NCI-H526 treated with DMSO at 0.1 percent for 48 hours (cell line): ENCODE measurements around the gene COG7.
"Not testable (repeated sequence)": the region's sequence is repeated elsewhere in the genome, so short reads cannot be mapped to it uniquely, and the experiment has no call there.

Experiments used
- DNase-seq: peaks from one replicate; lab custom pipeline; 2025; lab: John Stamatoyannopoulos, UW

The COG7 gene

DNA sequence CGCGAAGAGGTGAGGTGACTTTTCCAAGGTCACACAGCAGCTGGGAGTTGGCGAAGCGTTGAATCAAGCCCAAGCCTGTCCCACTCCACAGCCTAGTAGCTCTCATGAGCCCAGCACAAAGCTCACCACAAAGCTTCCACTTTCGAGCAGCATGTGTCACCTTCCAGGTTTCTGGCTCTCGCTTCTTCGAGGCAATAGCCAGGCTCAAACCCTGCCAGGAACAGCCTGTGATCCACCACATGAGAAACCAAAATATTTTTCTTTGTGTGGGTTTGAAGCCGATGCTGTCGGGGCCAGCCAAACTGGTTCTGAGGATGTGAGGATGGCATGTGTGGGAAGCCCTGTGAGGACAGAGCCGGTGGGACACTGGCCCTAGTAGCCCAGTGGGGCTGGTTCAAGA is 68.1 kb downstream of the COG7 start:
- no peak for DNase-seq

DNA sequence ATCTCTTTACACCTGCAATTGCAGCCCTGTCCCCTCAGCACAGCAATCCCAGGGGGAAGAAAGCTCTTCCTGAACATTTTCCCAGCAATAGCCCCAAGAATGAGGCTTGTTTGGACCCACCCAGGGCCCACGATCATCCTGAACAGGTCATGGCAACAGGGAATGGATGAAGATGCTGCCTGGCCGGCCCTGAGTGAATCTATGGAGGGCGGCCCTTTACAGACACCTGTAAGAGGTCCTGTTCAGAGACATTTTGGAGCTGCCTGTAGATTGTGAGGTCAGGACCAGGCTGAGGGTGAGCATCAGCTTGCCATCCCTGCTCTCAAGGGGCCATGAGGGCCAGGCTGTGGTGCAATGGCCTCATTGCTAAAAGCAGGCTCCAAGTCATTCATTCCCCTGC is 69.1 kb downstream of the COG7 start:
- DNase-seq = no peak

DNA sequence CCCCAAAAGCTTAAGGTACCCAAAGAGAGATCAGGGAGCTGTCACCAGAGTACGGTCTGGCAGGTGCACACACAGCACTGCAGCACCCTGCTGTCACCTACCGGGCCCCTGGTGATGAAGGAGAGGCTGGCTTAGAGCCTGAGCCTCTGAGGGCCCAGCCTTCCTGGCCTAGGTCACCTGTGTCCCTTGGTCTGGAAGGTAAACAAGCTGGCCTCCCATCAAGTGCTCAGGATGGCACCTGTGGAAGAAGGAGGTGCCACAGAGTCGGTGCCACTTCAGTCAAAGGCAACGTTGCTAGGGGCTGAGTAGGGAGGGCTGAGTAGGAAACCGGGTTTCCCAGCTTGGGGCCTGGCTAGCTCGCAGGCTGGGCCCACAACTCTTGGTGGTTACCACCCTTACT is 70.7 kb downstream of the COG7 start:
- DNase-seq = no peak

DNA sequence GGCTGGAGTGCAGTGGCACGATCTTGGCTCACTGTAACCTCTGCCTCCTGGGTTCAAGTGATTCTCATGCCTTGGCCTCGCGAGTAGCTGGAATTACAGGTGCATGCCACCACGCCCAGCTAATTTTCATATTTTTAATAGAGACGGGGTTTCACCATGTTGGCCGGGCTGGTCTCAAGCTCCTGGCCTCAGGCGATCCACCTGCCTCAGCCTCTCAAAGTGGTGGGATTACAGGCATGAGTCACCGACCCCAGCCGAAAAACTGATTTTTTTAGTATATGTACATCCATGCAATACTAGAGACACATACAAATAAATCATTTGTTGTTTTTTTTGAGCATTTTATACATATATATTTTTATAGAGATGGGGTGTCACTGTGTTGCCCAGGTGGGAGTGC is 71.3 kb downstream of the COG7 start:
- not testable (repeated sequence) for DNase-seq

DNA sequence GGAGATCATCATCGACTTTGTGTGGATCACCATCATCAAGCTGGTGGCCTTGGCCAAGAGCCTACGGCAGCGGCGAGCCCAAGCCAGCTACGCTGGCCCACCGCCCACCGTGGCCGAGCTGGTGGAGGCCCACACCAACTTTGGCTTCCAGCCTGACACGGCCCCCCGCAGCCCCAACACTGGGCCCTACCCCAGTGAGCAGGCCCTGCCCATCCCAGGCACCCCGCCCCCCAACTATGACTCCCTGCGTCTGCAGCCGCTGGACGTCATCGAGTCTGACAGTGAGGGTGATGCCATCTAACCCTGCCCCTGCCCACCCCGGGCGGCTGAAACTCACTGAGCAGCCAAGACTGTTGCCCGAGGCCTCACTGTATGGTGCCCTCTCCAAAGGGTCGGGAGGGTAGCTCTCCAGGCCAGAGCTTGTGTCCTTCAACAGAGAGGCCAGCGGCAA is 72.5 kb downstream of the COG7 start:
- no peak for DNase-seq

DNA sequence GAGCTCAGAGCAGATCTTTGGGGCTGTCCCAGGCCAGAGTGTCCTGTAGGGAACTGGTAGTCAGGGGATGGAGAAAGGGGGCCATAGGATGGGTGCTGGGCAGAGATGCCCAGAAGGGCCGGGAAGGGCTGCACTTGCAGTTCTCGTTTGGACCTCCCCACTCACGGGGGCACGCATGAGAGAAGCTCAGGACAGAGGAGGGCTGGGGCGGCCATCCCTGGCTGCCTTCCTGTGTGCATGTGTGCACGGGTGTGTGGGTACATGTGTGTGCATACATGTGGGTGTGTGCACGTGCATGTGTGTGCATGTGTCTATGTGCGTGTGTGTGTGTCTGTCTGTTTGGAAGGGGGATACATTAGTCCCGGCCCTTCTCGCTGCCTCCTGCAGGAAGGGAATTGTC is 73.3 kb downstream of the COG7 start:
- DNase-seq = no peak

DNA sequence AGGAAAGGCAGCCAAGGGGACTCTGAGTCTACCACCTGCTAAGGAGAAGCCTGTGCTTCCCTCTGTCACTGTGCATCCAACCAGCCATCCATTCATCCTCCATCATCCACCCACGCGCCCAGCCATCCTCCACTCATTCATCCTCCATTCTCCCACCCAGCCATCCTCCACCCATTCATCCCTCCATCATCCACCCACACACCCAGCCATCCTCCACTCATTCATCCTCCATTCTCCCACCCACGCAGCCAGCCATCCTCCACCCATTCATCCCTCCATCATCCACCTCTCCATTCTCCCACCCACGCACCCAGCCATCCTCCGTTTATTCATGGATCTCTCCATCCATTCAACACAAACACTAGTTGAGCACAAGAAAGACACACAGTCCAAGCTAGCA is 74.1 kb downstream of the COG7 start:
- no peak for DNase-seq

DNA sequence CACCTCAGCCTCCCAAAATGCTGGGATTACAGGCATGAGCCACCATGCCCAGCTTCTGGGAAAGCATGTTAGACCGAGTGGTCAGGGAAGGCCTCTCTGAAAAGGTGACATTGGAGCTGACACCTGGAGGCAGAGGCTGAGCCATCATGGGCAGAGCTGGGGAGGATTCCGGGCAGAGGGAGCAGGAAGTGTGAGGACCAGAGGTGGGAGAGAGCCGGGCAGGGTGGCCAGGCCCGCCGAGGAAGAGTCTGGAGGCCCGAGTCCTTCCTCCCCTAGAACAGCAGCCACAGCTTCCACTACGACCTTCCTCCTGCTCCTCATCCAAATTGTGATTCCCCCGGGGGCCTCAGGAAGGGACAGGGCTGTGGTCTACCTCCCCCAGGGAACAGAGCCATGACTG is 74.7 kb downstream of the COG7 start:
- DNase-seq = no peak

DNA sequence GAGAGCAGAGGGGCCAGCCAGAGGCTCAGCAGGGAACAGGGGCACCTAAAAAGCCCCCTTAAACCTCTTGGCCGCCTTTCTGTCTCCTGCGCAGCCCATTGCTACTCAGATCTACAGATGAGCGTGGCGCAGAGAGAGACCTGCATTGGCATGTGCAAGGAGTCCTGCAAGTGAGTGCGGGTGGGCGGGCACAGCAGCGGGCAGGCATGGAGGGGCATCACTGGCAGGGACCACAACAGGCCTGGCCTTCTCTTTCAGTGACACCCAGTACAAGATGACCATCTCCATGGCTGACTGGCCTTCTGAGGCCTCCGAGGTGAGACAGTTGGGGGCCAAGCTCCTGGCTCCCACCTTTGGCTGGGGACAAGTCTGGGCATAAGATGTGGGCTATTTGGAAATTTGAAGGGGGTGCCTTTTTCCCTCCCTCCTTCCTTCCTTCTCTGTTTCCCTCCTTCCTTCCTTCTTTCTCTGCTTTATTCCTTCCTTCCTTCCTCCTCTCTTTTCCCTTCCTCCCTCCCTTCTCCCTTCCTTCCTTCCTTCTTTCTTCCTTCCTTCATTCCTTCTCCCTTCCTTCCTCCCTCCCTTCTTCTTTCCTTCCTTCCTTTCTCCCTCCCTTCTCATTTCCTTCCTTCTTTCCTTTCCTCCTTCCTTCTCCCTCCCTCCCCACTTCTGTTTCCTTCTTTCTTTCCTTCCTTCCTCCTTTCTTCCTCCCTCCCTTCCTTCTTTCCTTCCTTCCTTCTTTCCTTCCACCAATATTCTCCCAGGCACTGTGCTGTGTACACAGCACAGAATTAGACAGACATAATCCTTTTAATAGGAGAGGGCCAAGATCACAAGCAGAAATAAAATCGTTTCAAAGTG is 75.7 kb downstream of the COG7 start:
- DNase-seq = no peak

DNA sequence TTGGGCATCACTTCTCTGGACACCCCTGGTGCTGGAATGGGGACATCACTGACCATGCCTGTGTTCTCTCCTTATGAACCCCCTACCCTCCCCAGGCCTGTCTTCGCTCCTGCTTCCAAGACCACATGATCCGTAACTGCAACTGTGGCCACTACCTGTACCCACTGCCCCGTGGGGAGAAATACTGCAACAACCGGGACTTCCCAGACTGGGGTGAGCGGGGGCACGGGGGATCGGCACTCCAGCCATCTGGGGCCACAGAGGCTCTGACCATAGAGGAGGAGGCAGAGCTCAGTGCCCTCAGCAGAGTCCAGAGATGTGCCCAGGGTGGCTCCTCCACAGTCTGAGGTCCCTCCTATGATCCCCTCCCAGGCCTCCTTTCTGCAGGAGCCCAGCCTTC is 77.3 kb downstream of the COG7 start:
- no peak for DNase-seq

DNA sequence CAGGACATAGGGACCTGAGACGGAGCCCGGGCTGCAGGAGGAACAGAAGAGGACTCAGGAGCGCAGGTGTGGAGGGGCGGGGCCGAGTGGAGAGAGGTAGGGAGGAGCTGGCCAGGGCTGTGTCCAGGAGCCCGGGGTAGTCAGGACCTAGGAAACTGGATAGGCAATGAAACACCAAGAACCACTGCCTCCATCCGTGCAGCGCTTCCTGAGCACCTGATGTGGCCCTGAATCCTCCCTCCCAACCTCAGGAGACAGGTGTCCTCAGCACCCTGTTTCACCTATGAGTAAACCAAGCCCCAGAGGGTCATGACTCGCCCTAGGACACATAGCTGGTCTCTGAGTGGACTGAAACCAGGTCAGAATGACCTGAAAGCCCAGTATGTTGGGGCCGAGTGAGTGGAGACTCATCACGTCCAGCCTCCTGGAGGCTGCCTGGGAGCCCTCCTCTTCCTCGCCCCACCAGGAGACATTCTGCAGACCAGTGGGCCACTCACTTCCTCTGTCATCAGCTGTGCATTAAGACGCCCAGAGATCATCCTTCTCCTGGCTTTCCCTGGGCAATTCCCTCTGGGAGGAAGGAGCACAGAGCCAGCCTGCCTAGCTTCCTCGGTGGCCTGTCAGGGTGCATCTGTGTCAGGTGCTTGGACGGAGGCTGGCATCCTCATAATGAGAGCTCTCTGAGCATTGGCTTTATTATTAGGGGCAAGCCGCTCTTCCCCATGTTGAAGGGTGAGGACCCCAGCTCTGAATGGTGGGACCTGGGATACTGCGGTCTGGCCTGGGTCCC is 78.1 kb downstream of the COG7 start:
- no peak for DNase-seq

DNA sequence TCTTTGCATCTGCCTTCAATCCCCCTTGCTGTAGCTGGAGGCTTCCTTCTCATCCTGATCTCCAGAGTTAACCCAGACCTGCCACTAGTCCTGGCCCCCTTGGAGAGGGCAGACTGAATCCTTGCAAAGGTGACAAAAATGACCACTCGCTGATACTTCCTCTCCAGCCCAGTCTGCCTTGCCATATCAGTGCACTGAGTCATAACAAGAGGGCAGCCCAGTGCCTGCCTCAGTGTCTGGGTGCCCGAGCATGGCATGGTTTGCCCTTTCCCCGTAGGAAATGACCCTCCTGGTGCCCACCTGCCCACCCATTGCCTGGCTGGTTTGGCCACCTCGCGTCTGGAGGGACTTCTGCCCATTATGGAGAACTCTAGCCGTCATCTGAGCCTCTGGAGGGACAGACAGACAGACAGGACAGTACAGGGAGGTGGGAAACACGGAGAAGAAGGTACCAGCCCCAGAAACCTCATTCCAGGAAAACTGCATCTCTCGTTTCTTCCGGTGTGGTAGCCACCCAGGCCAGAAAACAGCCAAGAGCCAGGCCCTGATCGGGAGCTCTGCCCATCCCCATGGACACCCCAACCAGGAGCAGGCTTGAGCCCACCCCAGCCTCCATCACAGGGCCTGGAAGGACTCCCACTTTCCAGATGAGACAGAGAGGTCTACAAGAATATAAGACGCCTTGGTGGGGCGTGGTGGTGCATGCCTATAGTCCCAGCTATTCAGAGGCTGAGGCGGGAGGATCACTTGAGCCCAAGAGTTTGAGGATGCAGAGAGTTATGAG is 79.4 kb downstream of the COG7 start:
- DNase-seq = no peak

DNA sequence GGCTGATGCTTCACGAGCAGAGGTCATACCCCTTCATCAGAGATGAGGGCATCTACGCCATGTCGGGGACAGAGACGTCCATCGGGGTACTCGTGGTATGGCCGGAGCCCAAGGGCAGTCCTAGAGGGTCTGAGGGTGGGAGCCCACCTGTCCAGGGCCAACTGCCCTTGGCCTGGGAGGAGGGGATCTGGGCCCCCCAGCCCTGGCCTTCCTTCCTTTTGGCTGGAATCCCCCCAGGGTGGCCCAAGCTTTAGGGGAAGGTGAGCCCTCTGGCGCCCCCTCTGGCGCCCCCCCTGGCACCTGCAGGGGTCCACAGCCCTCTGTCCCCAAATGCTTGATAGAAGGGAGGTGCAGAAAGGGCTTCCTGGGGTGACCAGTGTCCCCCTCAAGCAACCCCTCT is 81.6 kb downstream of the COG7 start:
- no peak for DNase-seq

DNA sequence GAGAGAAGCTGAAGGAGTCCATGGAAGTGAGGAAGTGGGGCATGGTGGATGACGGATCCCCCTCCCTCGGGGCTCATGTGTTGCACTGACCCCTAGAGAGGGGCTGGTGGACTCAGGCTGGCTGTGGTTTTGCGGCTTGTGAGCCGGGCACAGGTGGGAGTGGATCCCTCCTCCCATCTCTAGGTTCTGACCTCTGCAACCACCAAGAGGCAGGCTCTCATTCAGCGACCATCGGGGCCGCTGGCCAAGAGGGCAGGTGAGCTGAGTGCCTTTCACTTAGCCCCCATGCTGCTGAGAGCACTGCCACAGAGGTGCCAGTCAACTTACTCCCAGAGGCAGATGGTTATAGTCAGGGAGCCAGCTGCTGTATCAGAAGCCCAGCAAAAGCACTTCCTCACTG is 83.6 kb downstream of the COG7 start:
- DNase-seq = no peak

DNA sequence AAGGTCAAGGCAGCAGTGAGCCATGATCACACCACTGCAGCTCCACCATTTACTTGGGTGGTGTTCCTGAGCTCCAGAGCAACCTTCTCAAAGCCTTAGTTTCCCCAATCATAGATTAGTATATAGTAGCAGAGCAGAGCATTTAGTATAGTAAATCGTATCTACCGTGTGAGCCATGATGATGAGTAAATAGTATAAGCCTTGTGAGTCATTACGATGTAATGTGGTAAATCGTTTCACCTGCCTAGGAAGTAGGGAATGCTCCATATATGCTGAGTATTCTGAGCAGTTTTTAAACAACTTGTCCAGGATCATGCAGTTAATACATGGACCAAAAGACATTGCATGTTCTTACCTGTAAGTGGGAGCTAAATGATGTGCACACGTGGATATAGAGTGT is 84.5 kb downstream of the COG7 start:
- no peak for DNase-seq

DNA sequence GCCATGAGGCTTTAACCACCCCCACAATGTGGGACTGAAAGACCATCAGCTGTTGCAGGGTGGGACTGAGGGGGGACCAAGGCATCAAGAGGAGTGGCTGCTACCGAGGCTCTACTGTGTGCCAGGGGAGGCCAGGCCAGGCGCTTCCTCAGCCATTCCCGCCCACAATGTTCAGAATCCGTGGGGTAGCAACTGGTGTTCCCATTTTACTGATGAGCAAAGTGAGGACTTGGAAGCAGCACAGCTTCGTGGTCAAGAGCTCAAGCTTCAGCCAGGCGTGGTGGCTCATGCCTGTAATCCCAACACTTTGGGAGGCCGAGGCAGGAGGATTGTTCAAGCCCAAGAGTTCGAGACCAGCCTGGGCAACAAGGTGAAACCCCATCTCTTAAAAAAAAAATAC is 85.0 kb downstream of the COG7 start:
- no peak for DNase-seq

DNA sequence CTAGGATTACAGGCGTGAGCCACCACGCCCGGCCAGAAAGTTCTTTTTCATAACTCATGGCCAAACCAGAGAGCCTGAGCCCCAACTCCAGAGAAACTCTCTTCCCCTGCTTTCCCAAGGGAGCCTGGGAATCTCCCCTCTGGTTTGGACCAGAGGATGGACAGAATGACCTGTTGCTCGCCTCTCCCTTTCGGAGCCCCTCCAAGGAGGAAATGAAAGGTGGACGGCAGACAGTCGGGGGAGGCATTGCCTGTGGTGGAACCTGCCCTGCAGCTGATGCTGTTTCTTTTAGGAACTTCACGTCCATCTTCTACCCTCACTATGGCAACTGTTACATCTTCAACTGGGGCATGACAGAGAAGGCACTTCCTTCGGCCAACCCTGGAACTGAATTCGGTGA is 85.4 kb downstream of the COG7 start:
- DNase-seq = no peak

DNA sequence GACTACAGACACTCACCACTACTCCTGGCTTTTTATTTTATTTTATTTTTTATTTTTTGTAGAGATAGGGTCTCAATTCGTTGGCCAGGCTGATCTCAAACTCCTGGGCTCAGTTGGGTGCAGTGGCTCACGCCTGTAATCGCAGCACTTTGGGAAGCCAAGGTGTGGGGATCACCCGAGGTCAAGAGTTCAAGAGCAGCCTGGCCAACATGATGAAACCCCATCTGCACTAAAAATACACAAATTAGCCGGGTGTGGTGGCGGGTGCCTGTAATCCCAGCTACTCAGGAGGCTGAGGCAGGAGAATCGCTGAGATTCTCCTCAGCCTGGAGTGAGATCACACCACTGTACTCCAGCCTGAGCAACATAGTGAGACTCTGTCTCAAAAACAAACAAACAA is 86.6 kb downstream of the COG7 start:
- DNase-seq = not testable (repeated sequence)

DNA sequence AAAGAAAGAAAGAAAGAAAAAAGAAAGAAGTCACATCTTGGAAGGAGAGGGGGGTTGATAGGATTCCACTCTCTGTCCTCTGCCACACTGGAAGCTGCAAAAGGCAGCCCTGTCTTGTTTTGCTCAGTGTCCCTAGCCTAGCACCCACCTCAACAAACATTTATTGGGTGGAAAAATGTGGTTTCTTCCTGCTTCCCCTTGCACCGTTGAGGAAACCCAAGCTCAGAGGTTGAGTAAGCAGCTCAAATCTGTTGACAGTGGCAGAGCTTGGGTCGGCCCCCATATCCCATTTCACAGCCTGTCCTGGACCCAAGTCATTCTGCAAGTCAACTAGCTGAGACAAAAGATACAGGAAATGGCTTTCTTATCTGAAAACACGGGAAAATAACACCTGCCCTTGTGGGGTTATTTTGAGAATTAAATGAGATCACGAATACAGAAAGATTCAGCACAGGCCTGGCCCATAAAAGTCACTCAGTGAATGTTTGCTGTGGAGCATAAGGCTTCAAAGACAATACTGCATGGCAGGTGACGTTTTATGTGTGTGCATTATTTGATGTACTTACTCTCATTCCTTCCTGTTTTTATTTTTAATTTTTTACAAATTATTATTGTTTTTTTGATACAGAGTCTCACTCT is 87.3 kb downstream of the COG7 start:
- DNase-seq = no peak

DNA sequence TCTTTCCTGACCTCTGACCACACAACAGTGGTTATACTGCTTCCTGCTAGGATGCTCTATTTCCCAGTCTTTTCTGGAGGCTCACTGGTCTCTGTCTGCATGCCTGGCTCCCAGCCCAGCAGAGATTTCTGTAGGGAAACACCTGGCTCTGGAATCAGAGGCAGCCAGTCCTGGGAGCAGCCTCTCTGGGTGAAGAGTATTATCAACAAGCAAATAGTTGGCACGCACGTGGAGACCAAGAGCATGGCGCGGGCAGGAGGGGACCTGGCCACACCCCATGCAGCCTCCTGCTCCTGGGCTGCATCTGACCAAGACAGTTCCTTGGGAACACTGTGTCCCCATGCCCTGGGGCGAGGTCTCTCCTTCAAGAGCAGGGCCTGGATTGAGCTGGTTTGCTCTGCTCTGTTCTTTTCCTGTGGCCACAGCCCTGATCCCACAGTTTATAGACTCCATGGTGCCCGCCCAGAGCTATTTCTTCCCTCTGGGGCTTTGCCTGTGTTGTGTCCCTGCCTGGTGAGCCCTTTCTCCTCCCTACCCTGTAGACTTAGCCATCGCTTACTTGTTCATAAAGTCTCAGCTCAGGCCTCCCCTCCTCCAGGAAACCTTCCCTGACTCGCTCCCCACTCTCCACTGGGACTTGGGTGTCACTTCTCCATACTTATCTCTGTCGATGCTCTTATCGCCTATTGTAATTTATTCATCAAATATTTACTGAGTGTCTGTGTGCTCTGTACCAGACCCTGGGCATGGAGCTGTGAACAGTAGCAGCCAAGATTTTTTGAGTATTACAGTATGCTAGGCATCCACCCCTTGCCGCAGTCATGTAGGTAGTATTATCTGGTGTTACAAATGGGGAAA is 90.3 kb downstream of the COG7 start:
- DNase-seq = no peak

DNA sequence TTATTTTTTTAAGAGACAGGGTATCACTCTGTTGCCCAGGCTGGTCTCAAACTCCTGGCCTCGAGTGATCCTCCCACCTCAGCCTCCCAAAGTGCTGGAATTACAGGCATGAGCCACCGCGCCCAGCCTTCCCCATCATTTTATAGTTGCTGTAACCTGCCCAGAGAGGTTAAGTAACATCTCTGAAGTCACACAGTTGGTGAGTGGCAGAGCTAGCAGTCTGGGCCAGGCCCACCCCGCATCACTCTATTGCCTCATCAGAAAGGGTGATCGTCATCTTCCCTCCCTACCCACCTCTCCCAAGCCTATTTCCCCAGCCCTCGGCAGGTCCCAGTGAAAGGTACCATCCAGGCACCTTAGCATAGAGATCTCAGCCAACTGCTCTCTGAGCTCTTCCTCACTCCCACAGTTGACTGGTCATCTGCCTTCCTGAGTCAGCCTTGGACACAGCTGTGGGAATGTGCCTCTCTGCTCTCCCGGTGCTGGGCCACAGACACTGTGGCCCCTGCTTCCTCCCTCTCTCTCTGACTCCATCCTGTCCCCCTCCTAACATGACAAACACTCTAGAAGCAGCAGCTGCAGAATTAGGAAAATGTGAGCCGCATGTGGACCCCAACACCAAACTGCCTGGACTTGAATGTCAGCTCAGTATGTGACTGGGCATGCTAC is 93.8 kb downstream of the COG7 start:
- DNase-seq = no peak
